SW480 (cell line): ENCODE measurements around the gene AGPS.
"Not testable (repeated sequence)": the region's sequence is repeated elsewhere in the genome, so short reads cannot be mapped to it uniquely, and the experiment has no call there.

ENCODE experiments used
- DNase-seq: peaks from one replicate; pipeline ENCODE4 v3.0.0-alpha.2; 2016; ENCODE audit warnings: low spot score

The AGPS gene

DNA sequence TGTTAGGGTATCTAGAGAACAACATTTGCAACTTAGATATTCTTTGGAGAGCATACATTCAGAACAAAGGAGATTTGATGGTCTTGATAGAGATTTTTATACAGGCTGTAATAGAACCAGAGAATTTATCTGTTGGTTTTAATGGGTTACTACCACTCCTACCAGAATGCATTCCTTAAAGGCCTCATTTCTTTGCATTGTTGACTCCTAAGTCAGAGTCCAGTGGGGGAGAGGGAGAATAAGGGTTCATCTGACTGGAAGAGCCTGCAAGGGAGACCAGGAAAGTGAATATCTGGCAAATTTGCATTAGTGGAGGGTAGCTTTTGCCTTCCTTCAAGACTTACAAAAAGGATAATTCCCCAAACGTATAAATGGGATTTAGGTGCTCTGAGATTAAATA is 29.7 kb downstream of the AGPS start:
- DNase-seq, result no peak

DNA sequence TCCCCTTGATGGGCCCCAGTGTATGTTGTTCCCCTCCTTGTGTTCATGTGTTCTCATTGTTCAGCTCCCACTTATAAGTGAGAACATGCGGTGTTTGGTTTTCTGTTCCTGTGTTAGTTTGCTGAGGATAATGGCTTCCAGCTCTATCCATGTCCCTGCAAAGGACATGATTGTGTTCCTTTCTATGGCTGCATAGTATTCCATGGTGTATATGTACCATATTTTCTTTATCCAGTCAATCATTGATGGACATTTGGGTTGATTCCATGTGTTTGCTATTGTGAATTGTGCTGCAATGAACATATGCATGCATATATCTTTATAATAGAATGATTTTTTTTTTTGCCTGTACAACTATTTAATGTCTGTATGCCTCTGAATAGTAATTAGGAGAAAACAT is 31.5 kb downstream of the AGPS start:
- not testable (repeated sequence) for DNase-seq

DNA sequence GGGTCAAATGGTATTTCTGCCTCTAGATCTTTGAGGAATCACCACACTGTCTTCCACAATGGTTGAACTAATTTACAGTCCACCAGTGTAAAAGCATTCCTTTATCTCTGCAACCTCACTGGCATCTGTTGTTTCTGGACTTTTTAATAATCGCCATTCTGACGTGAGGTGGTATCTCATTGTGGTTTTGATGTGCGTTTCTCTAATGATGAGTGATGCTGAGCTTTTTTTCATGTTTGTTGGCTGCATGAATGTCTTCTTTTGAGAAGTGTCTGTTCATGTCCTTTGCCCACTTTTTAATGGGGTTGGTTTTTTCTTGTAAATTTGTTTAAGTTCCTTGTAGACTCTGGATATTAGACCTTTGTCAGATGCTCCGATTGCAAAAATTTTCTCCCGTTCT is 32.0 kb downstream of the AGPS start:
- DNase-seq, result not testable (repeated sequence)

DNA sequence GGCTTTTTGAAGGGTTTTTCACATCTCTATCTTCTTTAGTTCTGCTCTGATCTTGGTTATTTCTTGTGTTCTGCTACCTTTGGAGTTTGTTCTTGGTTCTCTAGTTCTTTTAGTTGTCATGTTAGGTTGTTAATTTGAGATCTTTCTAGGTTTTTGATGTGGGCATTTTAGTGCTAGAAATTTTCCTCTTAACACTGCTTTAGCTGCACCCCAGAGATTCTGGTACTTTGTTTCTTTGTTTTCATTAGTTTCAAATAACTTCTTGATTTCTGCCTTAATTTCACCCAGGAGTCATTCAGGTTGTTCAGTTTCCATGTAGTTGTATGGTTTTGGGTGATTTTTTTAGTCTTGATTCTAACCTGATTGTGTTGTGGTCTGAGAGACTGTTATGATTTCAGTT is 34.7 kb downstream of the AGPS start:
- DNase-seq, result no peak

DNA sequence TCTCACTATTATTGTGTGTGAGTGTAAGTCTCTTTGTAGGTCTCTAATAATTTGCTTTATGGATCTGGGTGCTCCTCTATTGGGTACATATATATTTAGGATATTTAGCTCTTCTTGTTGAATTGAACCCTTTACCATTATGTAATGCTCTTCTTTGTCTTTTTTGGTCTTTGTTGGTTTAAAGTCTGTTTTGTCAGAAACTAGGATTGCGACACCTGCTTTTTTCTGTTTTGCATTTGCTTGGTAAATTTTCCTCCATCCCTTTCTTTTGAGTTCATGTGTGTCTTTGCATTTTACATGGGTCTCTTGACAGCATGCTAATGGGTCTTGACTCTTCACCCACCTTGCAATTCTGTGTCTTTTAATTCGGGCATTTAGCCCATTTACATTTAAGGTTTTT is 35.4 kb downstream of the AGPS start:
- not testable (repeated sequence) for DNase-seq

DNA sequence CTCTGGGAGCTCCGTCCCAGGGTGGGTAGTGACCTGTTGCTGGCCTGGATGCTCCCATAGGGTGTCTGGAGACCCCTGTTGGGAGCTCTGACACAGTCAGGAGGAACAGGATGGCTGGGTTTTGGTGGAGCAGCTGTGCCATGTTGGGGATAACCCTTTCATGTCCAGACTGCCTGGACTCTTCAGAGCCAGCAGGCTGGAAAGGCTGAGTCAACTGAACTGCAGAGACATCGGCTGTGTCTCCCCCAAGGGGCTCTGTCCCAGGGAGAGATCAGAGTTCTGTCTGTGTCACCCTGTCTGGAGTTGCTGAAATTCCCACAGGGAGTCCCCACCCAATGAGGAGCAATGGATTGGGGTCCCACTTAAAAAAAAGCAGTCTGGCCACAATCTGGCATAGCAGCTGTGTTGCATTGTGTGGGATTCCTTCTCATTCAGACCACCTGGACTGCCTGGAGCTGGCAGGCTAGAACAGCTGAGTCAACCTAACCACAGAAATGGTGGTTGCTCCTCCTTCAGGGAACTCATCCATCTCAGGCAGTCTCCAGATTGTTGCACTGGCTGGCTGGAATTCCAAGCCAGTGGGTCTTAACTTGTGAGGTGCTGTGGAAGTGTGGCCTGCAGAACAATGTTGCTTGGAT is 37.2 kb downstream of the AGPS start:
- no peak for DNase-seq

DNA sequence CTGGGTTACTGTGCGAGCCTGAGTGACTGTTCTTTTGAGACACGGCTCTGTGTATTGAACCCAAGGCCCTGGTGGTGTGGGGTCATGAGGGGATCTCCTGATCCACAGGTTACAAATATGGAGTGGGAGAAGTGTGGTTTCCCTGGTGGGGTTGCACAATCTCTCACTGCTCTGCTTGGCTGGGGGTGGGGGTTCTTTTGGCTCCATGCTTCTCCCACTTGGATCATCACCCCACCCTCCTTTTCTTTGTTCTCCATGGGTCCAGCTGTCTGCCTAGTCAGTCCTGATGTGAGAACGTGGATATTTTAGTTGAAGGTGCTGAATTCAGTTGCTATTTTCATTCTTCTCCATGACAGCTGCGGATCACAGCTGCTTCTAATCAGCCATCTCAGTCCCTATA is 37.8 kb downstream of the AGPS start:
- no peak for DNase-seq

DNA sequence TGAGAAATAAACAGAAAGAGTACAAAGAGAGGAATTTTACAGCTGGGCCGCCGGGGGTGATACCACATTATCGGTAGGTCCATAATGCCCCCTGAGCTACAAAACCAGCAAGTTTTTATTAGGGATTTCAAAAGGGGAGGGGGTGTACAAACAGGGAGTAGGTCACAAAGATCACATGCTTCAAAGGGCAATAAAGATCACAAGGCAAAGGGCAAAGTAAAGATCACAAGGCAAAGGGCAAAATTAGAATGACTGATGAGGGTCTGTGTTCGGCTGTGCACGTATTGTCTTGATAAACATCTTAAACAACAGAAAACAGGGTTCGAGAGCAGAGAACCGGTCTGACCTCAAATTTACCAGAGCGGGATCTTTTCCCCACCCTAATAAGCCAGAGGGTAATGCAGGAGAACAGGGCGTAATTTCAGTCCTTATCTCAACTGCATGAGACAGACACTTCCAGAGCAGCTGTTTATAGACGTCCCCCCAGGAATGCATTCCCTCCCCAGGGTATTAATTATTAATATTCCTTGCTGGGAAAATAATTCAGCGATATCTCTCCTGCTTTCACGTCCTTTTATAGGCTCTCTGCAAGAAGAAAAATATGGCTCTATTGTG is 38.6 kb downstream of the AGPS start:
- not testable (repeated sequence) for DNase-seq

DNA sequence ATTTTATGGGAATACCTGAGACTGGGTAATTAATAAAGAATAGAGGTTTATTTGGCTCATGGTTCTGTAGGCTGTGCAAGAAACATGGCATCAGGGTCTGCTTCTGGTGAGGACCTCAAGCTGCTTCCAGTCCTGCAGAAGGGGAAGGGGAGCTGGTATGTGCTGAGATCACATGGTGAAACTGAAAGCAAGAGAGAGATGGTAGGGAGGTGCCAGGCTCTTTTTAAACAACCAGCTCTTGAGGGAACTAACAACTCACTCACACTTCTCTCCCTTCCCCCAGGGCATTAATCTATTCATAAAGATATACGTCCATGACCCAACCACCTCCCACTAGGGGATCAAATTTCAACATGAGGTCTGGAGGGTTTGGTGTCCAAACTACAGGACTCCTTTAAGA is 40.1 kb downstream of the AGPS start:
- no peak for DNase-seq

DNA sequence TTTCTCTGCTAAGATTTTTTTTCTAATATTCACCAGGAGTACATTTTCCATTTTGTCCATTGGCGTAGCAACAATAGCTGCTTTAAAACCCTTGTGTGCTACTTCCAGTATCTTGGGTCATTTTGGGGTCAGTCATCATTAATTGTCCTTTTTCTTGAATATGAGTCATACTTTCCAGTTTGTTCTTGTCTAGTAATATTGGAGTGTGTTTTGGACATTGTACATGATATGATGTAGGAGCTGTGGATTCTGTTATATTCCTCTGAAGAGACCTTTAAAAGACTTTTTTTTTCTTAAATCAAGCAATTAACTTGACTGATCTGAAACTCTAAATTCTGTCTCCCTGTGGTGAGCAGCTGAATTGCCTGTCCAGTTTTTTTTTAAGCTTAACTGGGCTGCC is 40.8 kb downstream of the AGPS start:
- no peak for DNase-seq

DNA sequence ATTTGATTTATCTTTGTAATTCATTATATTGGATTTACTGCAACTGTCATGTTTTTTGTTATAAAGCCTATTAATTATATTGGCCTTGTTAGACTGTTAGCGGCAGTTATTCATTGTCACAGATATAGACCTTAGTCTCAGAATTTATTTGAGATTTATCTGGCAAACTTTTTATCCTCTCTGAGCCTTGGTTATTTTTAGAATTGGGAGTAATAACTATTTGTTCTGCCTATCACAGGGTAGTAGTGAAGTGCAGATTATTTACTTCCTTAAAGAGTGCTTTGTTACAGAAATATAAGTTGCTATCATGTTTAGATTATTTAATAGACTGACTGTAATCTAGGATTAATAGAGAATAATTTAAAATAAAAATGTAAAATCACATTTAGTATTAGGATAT is 41.9 kb downstream of the AGPS start:
- DNase-seq, result no peak

DNA sequence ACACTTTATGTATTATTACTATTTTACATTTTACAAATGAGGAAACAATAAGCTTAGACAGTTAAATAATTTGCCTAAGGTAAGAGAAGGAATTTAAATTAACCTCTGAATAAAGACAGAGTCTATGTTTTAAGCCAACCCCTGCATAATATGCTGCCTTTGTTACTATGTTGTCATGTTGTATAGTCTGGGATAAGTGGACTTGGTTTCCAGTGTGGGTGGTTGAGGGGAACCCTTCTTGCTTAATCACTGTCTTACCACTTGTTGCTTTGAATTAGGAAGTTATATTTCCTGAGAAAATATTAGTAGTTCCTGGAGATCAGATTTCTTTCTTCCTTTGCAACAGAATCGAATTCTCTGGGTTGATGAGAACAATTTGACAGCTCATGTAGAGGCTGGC is 52.6 kb downstream of the AGPS start:
- DNase-seq, result no peak

DNA sequence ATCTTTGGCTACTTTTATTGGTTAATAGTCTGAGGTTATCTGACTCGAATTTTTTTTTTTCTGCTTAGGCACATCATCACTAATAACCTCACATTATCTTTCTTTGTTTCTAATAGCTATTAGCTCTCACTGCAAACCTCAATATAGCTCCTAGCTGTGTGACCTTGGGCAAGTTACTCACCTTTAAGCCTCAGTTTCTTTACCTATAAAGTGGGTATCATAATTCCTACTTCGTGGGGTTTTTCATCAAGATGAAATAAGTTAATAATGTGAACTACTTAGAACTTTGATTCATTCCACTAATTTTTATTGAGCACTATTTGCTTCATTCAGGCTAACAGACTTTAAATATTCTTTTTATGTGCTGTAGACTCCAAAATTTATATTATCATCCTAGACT is 55.5 kb downstream of the AGPS start:
- DNase-seq, result no peak

DNA sequence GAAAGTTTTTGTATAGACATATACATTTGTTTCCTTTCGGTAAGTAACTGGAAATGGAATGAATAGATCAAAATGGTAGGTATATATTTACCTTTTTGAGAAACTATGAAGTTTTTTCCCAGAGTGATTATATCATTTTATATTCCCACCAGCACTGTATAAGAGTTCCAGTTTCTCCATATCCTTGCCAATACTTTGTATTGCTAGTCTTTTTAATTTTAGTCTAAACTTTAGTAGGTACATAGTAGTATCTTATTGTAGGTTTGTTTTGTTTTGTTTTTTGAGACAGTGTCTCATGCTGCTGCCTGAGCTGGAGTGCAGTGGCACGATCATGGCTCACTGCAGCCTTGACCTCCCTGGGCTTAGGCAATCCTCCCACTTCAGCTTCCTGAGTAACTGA is 56.6 kb downstream of the AGPS start:
- DNase-seq, result no peak

DNA sequence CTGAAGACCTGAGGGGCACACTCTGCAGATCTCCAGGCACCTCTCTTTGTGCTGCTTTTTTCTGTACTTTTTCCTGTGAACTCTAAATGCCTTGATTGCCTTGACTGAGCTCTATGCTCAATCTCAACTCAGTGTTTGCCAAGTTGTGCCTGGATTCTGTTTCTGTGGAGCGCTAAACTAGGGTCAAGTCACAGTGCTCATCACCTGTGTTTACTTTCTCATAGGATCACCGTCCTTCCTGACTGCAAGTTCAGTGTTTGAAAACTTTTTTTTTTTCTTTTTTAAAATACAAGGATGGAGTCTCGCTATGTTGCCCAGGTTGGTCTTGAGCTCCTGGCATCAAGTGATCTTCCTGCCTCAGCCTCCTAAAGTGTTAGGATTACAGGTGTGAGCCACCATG is 62.6 kb downstream of the AGPS start:
- DNase-seq, result no peak

DNA sequence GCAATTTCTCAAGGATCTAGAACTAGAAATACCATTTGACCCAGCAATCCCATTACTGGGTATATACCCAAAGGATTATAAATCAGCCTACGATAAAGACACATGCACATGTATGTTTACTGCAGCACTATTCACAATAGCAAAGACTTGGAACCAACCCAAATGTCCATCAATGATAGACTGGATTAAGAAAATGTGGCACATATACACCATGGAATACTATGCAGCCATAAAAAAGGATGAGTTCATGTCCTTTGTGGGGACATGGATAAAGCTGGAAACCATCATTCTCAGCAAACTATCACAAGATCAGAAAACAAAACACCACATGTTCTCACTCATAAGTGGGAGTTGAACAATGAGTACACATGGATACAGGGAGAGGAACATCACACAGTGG is 67.2 kb downstream of the AGPS start:
- DNase-seq, result not testable (repeated sequence)

DNA sequence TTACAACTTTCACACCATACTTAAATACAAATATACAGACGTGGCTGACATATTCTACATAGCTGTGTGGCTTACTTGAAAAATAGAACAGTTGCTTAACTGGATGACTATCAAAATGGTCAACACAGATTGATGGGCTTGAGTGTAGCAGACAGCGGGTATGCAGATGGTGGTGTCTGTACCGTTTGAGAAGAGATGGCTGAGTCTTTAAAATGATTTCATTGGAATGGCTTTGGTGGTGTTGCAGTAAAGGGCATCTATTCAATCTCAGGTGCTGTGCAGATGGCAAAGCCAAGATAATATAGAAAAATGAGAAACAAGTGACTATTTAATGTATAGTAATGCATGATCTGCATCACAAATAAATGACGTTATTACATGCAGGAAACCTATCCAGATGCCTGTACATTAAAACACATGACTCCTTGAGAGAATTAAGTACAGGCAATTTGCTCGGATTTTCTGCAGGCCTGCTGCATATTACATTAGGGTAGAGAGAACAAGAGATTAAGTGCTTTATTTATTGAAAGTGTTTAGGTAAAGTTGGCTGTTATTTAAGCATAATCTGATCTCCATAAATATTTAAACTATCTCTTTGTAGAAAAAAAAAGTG is 68.5 kb downstream of the AGPS start:
- DNase-seq, result no peak

DNA sequence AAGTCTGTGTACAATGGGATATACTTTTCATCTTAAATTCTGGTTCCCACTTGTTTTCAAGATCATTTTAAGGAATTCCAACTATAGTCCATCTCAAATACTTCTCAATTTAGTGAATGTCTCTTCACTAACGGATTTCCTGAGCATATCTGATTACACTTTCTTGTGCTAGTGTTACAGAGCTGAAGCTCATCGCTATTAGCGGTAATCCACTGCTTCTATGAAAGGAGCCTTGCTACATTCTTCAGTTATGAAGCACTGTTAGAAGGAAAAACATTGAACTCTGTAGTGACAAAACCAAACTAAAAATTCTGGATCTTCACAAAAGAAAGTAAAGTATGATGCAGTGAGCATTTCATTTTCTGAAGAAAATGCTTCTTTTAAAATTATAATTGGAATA is 72.0 kb downstream of the AGPS start:
- DNase-seq, result no peak

DNA sequence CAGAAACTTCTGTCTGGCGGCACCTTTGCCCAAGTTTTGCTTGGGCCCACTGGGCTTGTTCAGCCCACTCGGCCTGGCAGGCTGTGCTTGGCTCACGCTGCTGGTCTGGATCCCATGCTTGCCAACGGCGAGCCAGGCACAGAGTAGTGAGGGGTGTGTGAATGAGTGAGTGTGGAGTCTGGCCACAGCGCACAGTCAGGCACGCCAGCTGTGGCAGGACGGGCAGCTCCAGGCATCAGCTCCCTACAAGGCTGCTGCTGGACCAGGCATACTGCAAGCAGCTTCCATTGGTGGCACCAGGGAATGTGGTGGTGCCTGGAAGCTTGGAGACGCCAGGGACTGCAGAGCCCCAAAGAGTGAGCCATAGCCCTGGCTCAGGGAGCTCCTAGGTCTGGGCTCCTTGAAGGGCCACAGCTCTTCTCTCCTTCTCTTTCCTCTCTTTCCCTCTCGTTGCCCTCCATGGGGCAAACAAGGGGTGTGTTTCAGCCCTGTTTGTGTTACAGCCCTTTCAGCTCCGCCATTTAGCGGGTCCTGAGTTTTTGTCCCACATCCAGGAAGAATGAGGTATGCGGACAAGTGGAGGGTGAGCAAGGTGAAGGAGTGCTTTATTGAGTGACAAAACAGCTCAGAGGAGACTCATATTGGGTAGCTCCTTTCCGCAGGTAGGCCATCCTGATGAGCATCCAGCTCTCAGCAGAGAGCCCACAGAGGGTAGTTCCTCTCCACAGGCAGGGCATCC is 73.0 kb downstream of the AGPS start:
- no peak for DNase-seq

DNA sequence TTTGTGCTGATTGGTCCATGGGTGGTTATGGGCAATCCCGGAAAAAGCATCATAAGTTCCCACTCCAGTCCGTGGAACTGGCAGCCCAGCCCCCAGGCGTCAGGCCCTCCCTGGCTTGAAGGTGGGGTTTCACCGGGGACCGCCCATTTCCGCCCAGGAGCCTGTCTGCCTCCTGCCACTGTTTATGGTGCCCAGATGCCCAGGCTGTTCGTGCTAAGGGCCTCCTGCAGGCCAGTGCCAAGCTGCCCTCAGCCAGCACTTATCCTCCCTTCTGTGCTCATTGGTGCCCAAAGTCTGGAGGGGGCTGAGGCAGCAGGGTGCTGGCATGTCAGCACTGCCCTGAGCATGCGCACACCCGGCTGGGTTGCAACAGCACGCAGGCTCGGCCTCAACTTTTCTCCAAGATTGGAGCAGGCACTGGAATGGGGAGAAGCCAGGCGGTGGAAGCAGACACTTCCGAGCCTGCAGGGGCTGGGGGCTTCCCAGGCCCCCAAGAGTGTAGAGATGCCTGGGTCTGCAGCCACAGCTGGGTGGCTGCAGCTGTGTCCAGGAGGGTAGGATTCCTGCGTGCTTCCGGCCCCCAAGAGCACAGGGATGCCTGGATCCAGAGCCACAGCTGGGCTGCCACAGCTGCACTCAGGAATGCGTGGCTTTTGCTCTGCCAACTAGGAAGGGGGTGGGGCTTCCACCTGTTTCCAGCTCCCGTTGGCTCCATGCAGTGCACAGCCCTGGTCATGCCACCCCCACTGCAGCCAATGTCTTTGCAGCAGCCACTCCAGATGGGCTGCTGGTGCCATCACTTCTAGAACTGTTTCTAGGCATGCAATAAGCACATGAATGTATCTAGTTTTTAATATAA is 74.0 kb downstream of the AGPS start:
- no peak for DNase-seq

DNA sequence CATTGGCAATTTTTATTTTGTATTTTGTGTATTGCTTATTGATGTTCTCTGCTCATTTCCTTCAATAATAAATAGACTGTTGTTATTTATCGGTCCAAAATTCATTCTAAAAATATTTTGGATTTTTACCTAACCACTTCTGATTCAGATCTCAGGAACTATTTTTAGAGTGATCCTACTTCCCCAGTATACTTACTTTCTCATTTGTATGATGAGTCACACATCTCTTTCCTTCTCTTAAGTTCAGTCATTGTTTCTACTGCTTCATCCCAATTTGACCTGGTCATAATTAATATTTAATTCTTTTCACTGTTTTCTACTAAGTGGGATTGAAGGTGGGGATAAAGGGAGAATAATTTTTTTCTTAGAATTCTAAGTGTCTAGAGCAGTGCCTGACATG is 75.1 kb downstream of the AGPS start:
- DNase-seq, result no peak

DNA sequence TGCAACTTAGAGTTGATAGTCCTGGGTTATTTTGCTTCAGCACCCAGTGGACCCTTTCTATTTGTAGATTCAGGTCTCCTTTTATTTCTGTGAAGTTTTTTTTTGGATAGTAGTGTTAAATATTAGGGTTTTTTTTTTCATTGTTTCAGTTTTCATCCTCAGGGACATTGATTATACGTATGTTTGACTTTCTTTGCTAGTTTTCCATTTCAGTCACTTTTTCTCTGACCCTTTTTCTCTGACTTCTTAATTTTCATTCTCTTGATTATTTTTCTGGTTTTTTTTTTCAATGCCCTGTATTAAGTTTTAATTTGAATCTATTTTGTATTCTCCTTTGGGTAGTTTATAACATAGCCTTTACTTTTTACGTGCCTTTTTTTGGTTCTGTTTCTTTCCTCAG is 79.4 kb downstream of the AGPS start:
- DNase-seq, result no peak
